COLO668 (cell line): ENCODE measurements around the gene TGFBRAP1.

Experiments
- DNase-seq: peaks from one replicate; lab custom pipeline; 2025; ENCODE audit not compliant: unreplicated experiment; lab: John Stamatoyannopoulos, UW

Gene TGFBRAP1

DNA sequence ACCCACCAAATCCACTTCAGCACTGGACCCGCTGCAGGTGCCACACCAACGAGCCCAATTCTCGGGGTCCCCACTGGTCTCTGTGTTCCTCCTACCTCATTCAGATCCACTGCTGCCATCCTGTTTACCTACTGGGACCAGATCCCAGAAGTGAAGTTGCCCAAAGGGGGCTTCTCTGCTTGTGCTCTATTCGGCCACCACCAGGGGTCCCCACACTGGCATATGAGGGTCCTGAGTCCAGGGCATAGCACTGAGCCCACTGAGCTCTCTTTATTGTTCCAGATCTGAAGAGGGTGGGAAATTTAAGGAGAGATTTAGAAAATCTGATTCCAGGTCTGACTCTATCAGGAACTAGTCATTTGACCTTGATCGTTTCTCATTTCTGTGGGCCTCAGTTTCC is 85.6 kb downstream of the TGFBRAP1 start:
- DNase-seq: no peak

DNA sequence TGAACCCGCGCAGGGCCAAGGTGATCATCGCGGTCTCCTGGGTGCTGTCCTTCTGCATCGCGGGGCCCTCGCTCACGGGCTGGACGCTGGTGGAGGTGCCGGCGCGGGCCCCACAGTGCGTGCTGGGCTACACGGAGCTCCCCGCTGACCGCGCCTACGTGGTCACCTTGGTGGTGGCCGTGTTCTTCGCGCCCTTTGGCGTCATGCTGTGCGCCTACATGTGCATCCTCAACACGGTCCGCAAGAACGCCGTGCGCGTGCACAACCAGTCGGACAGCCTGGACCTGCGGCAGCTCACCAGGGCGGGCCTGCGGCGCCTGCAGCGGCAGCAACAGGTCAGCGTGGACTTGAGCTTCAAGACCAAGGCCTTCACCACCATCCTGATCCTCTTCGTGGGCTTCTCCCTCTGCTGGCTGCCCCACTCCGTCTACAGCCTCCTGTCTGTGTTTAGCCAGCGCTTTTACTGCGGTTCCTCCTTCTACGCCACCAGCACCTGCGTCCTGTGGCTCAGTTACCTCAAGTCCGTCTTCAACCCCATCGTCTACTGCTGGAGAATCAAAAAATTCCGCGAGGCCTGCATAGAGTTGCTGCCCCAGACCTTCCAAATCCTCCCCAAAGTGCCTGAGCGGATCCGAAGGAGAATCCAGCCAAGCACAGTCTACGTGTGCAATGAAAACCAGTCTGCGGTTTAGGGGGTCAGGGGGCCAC is 87.1 kb downstream of the TGFBRAP1 start:
- no peak for DNase-seq

- no peak for DNase-seq
Measured at GRCh38 chr2:105241443-105241842, 88.1 kb downstream of the TGFBRAP1 start, which contains the start of gene GPR45. TSS of gene GPR45 (plus strand) at chr2:105241743. CDS start at chr2:105241859, 116 bp downstream.

DNA sequence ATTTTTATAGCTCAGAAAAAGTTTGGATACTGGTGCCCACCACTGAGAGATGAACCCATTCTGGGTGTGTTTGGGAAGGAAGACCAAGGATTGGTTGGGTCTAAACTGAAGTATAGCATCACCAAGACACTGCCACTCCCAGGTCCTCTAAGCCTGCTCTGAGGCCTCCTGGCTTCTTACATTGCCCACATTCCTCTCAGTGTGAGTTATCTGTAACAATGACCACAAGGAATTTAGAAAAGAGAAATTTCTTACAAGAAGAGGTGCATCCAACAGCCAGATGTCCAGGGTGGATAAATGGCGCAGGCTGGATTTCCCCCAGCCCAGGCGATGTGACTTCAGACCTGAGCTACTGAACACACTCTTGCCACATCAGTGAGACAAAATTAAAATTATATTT is 89.6 kb downstream of the TGFBRAP1 start:
- DNase-seq: no peak

- DNase-seq: no peak
Measured at GRCh38 chr2:105238664-105239240, 90.8 kb downstream of the TGFBRAP1 start.

- DNase-seq: no peak
Measured at GRCh38 chr2:105237045-105237765, 92.3 kb downstream of the TGFBRAP1 start.

GRCh38 chr2:105236060-105236424 is 93.5 kb downstream of the TGFBRAP1 start:
- DNase-seq: no peak

DNA sequence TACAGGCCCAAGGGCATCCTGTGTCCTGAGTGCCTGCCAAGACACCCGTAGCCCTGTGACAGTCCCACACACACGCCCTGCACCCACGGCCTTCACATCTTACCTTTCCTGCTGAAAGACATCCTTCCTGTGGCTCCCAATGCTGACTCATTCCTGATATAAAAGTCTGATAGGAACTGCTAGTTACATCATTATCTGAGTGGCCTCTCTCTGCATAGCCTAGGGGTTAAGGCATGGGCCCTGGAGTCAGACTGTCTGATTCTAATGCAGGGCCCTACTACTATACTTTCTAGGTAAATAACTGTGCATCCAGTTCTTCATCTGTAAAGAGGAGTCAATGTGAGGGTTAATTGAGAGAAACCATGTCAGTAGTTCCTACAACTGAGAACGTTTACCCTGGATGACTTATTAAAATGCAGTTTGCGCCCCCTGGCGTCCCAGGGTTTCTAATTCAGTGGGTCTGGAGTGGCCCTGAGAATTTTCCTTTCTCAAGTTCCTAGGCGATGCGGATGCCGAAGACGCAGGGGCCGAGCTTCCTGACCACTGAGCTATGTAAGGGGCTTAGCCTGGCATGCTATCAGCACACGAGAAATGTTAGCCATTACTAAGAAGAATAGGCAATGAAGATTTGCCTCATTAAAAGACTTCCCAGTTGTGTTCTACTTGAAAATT is 94.0 kb downstream of the TGFBRAP1 start:
- peak; percentile 82 for DNase-seq

DNA sequence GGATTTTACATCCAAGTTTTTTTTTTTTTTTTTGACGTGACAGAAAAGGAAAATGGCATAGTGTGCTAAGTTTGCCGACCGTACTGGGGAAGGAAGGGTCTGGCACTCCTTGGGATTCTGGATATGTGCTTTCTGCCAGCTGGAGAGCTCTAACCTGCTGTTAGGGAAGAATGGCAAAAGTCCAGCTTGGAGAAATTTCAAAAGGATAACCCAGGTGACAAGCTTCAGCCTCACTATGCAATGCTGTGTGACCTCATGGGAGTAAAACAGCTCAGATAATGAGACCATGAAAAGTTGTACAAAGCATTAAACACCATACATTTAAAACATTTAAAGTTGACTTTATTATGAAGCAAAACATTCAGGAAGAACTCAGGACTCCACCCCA is 98.3 kb downstream of the TGFBRAP1 start:
- DNase-seq: no peak

DNA sequence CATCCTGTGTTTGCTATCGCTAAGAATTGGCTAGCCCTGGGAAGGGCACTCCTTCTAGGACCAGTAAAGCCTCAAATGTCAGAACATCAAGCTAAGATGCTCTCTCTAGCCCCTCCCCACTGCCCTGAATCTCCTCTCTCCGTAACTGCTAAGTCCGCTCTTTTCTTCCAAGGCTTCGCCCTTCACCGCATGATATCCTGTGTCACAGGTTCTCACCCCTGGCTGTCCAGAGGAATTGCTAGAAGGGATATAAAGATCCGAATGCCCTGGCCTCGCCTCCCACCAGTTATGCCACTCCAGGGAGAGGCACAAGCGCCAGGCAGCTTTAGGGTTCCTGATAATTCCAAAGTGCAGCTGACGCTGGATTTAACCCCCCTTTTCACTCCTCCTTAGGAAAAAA is 105.1 kb downstream of the TGFBRAP1 start:
- no peak for DNase-seq

DNA sequence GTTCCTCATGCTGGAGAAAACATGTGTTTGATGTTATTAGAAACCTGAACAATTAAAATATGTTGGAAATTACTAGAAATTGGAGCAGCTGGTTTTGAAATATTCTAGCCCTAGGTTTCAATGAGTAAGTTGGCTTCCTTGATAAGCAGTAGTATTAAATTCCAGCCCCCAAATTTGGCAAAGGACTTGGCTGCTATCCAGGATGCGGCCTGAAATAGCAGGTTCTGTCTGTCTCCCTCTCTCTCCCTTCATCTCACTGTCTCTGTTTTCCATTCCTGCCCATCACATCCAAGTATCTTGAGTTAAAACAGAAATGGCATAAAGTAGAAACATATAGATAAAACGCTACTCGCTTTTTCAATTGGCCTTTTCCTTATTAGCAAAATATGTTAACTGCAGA is 108.9 kb downstream of the TGFBRAP1 start:
- no peak for DNase-seq

GRCh38 chr2:105215586-105216192 is 113.8 kb downstream of the TGFBRAP1 start:
- no peak for DNase-seq
